Glutamatergic neuron (in vitro differentiated cells): Measurements from ENCODE around the gene MDH1. TPM values are rescaled to one million over a fixed set of nuclear protein-coding genes. Genes with fewer than 3 reads are reported as not detected.

ENCODE experiments used
- DNase-seq: peaks from one replicate; pipeline ENCODE4 v3.0.0; 2022
- H3K27ac Mint-ChIP-seq: one replicate; pipeline ENCODE4 v1.8.0; 2020; ENCODE audit warnings: mild to moderate bottlenecking, mixed read lengths, inconsistent platforms; ENCODE audit not compliant: unreplicated experiment
- H3K27me3 Mint-ChIP-seq: one replicate; pipeline ENCODE4 v1.8.0; 2020; ENCODE audit warnings: mild to moderate bottlenecking, moderate library complexity, mixed read lengths, inconsistent platforms; ENCODE audit not compliant: unreplicated experiment
- H3K36me3 Mint-ChIP-seq: one replicate; pipeline ENCODE4 v1.8.0; 2020; ENCODE audit warnings: mild to moderate bottlenecking, mixed read lengths, inconsistent platforms; ENCODE audit not compliant: unreplicated experiment
- H3K4me1 Mint-ChIP-seq: one replicate; pipeline ENCODE4 v1.8.0; 2020; ENCODE audit warnings: mild to moderate bottlenecking, low read depth, mixed read lengths, inconsistent platforms; ENCODE audit not compliant: unreplicated experiment
- H3K4me3 Mint-ChIP-seq: one replicate; pipeline ENCODE4 v1.8.0; 2020; ENCODE audit warnings: mild to moderate bottlenecking, mixed read lengths, inconsistent platforms; ENCODE audit not compliant: unreplicated experiment
- H3K9me3 Mint-ChIP-seq: one replicate; pipeline ENCODE4 v1.8.0; 2020; ENCODE audit warnings: mild to moderate bottlenecking, moderate library complexity, mixed read lengths, inconsistent platforms; ENCODE audit not compliant: unreplicated experiment
- total RNA-seq: library from RNA; stranded (reverse); fragmentation: NEBNext Ultra II Directional; extraction: Animal tissue kit (Norgen Biotek cat#: 25700); gene quantifications from one replicate; pipeline ENCODE4 v1.2.1, GENCODE V29; 2021; ENCODE audit not compliant: unreplicated experiment
- TF ChIP-seq, protein P1 (sequence below): fragments of 200-600 bp; sonication (generic); IDR thresholded peaks from one replicate; pipeline ENCODE4 v1.5.0; 2021; ENCODE audit not compliant: partially characterized antibody, unreplicated experiment

Gene MDH1
- total RNA-seq, 1 donor from 2014 or later: 103 TPM

DNA sequence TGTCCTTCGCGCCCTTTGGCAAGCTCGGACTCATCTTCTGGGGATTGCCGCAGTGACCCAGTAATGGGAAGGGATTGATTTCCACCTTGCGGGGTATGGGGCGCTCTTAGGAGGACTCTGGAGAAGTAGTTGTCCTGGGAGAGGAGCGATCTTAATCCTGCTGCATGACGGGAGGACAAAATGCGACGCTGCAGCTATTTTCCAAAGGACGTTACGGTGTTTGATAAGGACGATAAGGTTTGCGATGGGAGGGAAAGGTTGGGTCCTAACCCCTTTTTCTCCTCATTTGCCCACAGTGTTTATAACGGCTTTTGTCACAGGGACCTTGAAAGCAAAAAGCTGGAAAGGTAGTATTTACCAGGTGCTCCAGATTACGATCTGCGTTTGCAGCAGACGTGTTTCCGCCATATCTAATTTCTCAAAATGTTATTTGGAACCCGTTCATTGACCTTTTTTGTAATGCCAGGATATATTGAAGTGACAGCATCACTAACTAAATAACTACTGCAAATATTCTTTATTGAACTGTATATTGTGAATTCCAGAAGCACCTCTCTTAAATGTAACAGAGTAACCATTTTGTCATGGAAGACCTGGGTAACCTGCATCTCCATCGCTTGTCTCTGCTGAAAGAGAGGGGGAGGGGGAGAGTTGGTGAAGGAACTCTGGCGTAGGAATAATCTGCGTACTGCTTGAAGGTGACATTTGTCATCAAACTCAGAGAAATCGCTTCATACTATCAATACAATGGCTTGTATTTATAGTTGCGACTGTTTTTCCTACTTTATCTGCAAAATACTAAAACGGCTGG, 590 bp downstream of the MDH1 start:
- no peaks in the 10 kb centered on the region for H3K9me3 Mint-ChIP-seq
- peak overlapping the region; percentile 81 for H3K27ac Mint-ChIP-seq
- H3K36me3 Mint-ChIP-seq: no peaks in the 10 kb centered on the region
- peak overlapping the region; percentile 97 for H3K4me3 Mint-ChIP-seq
- TF ChIP-seq, protein P1, sequence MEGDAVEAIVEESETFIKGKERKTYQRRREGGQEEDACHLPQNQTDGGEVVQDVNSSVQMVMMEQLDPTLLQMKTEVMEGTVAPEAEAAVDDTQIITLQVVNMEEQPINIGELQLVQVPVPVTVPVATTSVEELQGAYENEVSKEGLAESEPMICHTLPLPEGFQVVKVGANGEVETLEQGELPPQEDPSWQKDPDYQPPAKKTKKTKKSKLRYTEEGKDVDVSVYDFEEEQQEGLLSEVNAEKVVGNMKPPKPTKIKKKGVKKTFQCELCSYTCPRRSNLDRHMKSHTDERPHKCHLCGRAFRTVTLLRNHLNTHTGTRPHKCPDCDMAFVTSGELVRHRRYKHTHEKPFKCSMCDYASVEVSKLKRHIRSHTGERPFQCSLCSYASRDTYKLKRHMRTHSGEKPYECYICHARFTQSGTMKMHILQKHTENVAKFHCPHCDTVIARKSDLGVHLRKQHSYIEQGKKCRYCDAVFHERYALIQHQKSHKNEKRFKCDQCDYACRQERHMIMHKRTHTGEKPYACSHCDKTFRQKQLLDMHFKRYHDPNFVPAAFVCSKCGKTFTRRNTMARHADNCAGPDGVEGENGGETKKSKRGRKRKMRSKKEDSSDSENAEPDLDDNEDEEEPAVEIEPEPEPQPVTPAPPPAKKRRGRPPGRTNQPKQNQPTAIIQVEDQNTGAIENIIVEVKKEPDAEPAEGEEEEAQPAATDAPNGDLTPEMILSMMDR: no peak
- H3K27me3 Mint-ChIP-seq: peaks cover 3% of the 10 kb centered on the region
- H3K4me1 Mint-ChIP-seq: no peaks in the 10 kb centered on the region
- no peak for DNase-seq

DNA sequence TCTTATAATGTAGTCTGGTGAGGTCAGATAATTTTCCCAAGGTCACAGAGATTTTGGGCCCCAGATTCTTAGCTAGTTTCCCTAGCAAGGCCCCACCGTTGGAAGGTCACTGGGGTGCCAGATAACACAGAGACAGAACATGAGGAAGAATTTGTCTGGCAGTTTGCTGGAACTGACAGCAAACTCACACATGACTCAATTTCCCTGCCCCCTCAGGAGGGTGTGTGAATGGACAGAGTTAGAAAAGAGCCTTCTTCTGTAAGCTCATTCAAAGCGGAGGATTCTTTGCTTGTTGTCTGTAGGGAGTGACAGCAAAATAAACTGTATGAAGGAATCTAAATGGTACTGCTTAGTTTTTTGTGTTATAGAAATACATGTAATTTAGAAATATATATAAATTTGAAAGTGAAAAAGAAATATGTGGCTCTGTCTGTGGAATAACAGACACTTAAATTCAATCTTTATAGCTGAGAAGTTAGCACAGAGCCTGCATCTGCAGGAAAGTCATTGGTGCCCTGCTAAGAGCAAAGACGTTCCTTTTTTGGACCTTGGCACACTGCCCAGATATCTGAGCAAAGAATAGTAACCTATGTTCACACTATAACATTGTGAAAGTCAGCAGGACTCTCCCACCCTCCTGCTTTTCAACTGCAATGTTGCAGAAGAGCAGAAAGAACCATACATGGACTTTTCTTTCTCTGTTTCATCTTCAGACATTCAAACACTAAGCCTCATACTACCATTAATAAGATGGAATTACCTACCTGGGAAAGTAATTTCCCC, 2.1 kb downstream of the MDH1 start:
- Mint-ChIP-seq H3K27ac (no peak overlapping the region), H3K4me3 (no peak overlapping the region), H3K36me3 (no peaks in the 10 kb centered on the region), H3K9me3 (no peaks in the 10 kb centered on the region), H3K4me1 (no peaks in the 10 kb centered on the region), H3K27me3 (peaks cover 3% of the 10 kb centered on the region)
- TF ChIP-seq, protein P1: no peak
- DNase-seq: no peak

DNA sequence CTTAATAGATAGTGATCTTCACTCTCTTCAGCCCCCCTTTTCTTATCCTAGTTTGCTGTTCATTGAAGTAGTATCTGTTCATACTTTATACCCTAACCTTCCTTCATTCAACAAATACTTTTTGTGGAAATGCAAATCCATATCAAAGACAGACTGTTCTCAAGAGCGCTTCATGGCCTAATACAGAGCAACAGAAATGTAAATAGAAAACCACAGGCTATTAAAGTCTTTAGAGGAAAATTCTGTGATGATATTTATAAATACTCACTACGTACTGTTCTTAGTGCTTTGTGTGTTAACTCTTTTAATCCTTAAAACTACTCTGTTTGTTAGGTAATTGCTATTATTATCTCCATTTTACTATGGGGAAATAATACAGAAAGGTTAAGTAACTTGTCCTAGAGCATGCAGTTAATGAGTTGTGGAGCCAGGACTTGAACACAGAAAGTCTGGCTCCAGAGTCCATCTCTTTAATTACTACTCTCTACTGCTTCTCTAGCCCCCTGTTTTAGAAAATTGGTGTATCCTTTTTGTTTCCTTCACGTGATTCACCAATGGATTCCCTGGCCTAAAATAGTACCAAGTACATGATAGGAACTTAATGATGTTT, 2.9 kb downstream of the MDH1 start:
- H3K4me3 Mint-ChIP-seq: no peak overlapping the region
- H3K27ac Mint-ChIP-seq: no peak overlapping the region
- H3K4me1 Mint-ChIP-seq: no peaks in the 10 kb centered on the region

DNA sequence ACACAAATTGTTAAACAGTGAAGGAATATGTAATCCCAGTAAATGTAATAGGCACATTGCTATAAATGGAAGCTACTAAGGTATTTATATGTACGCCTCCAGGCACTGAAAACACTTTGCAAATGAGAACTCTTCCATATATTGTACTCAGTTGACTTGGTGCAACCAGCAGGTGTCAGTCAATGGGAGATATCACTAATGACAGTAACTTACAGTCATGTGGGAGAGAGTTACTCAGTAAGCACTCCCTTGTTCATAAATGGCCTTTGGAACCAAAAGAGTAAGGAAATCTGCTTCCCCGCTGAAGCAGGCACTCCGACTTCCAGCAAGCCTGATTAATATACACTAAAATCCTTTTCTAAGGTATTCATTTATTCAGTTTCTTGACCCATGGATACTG, 5.9 kb downstream of the MDH1 start:
- H3K36me3 Mint-ChIP-seq: no peaks in the 10 kb centered on the region
- no peaks in the 10 kb centered on the region for H3K9me3 Mint-ChIP-seq
- DNase-seq: no peak
- no peaks in the 10 kb centered on the region for H3K27me3 Mint-ChIP-seq
- H3K27ac Mint-ChIP-seq: no peak overlapping the region
- H3K4me1 Mint-ChIP-seq: no peaks in the 10 kb centered on the region
- TF ChIP-seq, protein P1: no peak
- H3K4me3 Mint-ChIP-seq: no peak overlapping the region

More for the DNA sequence above, 2.9 kb downstream of the MDH1 start:
- DNase-seq: no peak
- TF ChIP-seq, protein P1: no peak
- no peaks in the 10 kb centered on the region for H3K36me3 Mint-ChIP-seq
- H3K9me3 Mint-ChIP-seq: no peaks in the 10 kb centered on the region
- H3K27me3 Mint-ChIP-seq: peaks cover 3% of the 10 kb centered on the region
